Esophagus (tissue), 2 donors: ENCODE measurements around the gene NOM1. TPM values are rescaled to one million over a fixed set of nuclear protein-coding genes. Genes with fewer than 3 reads are reported as not detected.
A peak's percentile ranks its signal among the peaks of the same experiment; 100 is the strongest.

Experiments
- H3K27ac ChIP-seq, 2 donors: one replicate each; pipeline ENCODE4 v1.5.1; 2013; ENCODE audit warnings: low read depth in 2 of 2, mild to moderate bottlenecking in 2 of 2, inconsistent platforms in 1 of 2, low read length in 1 of 2, moderate library complexity in 1 of 2
- H3K27me3 ChIP-seq, 2 donors: one replicate each; pipeline ENCODE4 v1.6.1; 2013; ENCODE audit warnings: low read length in 2 of 2, control low read depth in 1 of 2, mild to moderate bottlenecking in 1 of 2; ENCODE audit not compliant: insufficient read depth in 2 of 2, control insufficient read depth in 1 of 2
- H3K36me3 ChIP-seq, 2 donors: one replicate each; pipeline ENCODE4 v1.6.1; 2013; ENCODE audit warnings: low read length in 1 of 2; ENCODE audit not compliant: control insufficient read depth in 2 of 2, insufficient read depth in 2 of 2
- H3K4me1 ChIP-seq, 2 donors: one replicate each; pipeline ENCODE4 v1.6.1; 2013; ENCODE audit warnings: low read length in 1 of 2; ENCODE audit not compliant: control insufficient read depth in 2 of 2, insufficient read depth in 2 of 2
- H3K4me3 ChIP-seq, 2 donors: one replicate each; pipeline ENCODE4 v1.5.1; 2013; ENCODE audit warnings: low read length in 2 of 2, mild to moderate bottlenecking in 2 of 2, low read depth in 1 of 2, moderate library complexity in 1 of 2
- H3K9me3 ChIP-seq, 2 donors: one replicate each; pipeline ENCODE4 v1.6.1; 2013; ENCODE audit warnings: mild to moderate bottlenecking in 2 of 2, low read depth in 1 of 2, low read length in 1 of 2, moderate library complexity in 1 of 2; ENCODE audit not compliant: control insufficient read depth in 2 of 2, insufficient read depth in 1 of 2
- WGBS, 2 donors: extraction: QIAGEN DNeasy Blood & Tissue Kit; methylation state at CpG; one replicate each; pipeline ENCODE4 v1.1.7; 2013; 5-methylcytosine and 5-hydroxymethylcytosine counted together
- polyA plus RNA-seq, 2 donors: library from polyadenylated mRNA; stranded (reverse); fragments of 200-250 nt; gene quantifications; one replicate each; pipeline ENCODE4 v1.2.3, GENCODE V29; 2013
- donor health status: healthy with polysubstance abuse.
- donor health status: Bipolar disorder and iron deficiency.

The NOM1 gene
- polyA plus RNA-seq, 2 donors = 7.0 to 9.2 TPM

DNA sequence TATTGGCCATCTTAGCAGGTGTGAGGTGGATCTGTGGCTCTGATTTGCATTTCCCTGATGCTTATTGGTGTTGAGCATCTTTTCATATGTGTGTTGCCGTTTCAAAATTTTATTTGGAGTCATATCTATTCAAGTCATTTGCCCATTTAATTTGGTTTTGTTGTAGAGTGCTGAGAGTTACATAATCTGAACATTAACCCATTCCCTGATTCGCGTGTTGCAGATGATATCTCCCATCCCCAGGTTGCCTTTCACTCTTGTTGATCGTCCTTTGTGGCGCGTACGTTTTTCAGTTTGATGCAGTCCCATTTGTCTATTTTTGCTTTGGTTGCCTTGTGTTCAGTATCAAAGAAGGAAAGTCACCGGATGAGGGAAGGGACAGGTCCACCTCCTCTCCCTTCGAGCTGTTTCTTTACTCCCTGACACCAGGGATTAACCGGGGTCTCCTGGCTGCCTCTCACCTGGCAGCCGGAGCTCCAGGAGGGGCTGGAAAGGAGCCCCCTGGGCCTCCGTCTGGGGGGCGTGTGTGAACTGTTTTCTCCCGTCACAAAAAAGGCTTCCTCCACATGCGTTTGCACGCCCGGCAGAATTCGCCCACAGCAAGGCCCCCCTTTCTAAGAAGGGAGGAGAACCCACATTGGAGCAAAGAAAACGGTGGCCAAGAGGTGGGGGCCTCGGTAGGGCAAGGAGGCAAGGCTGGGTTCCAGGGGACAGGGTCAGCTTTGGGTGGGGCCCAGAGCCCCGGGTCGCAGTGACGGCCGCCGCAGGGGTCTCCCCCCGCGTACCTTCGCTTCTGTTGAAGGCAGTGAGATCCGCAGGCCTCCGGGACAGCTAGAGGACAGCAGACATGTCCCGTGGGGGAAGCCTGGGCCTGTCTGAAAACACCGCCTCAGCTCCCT, 52.7 kb downstream of the NOM1 start:
- no peak overlapping the region for H3K4me3 ChIP-seq
- H3K27ac ChIP-seq = no peak overlapping the region
- H3K4me1 ChIP-seq = peaks cover 2 to 14% of the 10 kb centered on the region in 2 donors
- 20 to 28% methylated on average over 31 to 32 of the region's 32 CpGs for WGBS, 2 donors
- H3K9me3 ChIP-seq = no peaks in the 10 kb centered on the region
- no peaks in the 10 kb centered on the region for H3K36me3 ChIP-seq
- peaks cover 0 to 35% of the 10 kb centered on the region in 2 donors for H3K27me3 ChIP-seq

- peaks cover 2 to 14% of the 10 kb centered on the region in 2 donors for H3K4me1 ChIP-seq
- peaks cover 0 to 40% of the 10 kb centered on the region in 2 donors for H3K27me3 ChIP-seq
- no peaks in the 10 kb centered on the region for H3K36me3 ChIP-seq
- no peak overlapping the region for H3K4me3 ChIP-seq
- H3K27ac ChIP-seq = no peak overlapping the region
- 21 to 23% methylated on average over 45 to 47 of the region's 47 CpGs for WGBS, 2 donors
- H3K9me3 ChIP-seq = no peaks in the 10 kb centered on the region
Observed at GRCh38 chr7:157002819-157003421, 53.4 kb downstream of the NOM1 start.

GRCh38 chr7:157003445-157003755, 53.9 kb downstream of the NOM1 start:
- peaks cover 0 to 40% of the 10 kb centered on the region in 2 donors for H3K27me3 ChIP-seq
- H3K4me3 ChIP-seq = no peak overlapping the region
- no peaks in the 10 kb centered on the region for H3K9me3 ChIP-seq
- WGBS, 2 donors = 21 to 26% methylated on average over 6 of the region's 6 CpGs
- H3K4me1 ChIP-seq = peaks cover 2 to 14% of the 10 kb centered on the region in 2 donors
- no peak overlapping the region for H3K27ac ChIP-seq
- H3K36me3 ChIP-seq = no peaks in the 10 kb centered on the region

DNA sequence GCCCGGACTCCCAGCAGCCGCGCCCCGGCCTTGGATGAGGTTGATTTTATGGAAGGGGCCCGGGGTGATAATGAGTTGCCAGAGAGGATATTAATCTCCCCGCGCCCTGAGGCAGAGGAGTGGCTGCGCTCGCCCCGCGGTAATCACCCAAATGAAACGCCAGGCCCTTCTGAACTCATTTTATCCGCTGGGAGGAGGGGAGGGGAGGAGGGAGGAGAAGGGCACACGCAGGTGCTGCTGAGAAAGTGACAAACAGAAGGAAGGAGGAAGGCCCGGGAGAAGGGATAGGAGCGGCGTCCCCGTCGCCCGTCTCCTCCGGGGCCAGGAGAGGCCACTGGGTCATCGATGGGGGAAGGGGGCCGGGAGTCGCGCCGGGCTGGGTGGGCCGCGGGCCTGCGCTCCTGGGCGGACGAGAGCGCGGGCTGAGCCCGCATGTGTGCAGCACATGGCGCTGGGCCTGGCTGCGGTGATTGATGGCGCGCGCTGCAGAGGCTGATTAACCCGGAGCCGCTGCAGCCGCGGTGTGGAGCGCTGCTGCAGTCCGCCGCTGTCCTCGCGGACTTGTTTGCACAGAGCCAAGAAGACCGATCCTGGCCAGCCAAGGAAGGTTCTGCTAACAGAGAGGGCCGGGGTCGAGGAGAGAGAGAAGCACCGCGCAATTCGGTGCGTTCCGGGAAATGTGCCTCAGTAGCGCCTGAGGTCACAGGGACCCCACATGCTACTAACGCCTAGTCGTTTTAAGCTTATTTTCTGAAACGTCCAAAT, 54.4 kb downstream of the NOM1 start:
- 15 to 16% methylated on average over 55 to 60 of the region's 60 CpGs for WGBS, 2 donors
- no peaks in the 10 kb centered on the region for H3K9me3 ChIP-seq
- H3K4me1 ChIP-seq = peaks cover 2 to 14% of the 10 kb centered on the region in 2 donors
- H3K27ac ChIP-seq = no peak overlapping the region
- H3K27me3 ChIP-seq = peaks cover 0 to 42% of the 10 kb centered on the region in 2 donors
- no peaks in the 10 kb centered on the region for H3K36me3 ChIP-seq
- H3K4me3 ChIP-seq = no peak overlapping the region

GRCh38 chr7:157004521-157005455, 55.3 kb downstream of the NOM1 start:
- Histone ChIP-seq H3K36me3 (no peaks in the 10 kb centered on the region), H3K27ac (no peak overlapping the region), H3K4me3 (peak overlapping the region in 1 of 2 donors; percentile 16), H3K9me3 (no peaks in the 10 kb centered on the region), H3K4me1 (peaks cover 6 to 12% of the 10 kb centered on the region in 2 donors), H3K27me3 (peaks cover 3 to 46% of the 10 kb centered on the region in 2 donors)
- 16 to 24% methylated on average over 56 of the region's 56 CpGs for WGBS, 2 donors

DNA sequence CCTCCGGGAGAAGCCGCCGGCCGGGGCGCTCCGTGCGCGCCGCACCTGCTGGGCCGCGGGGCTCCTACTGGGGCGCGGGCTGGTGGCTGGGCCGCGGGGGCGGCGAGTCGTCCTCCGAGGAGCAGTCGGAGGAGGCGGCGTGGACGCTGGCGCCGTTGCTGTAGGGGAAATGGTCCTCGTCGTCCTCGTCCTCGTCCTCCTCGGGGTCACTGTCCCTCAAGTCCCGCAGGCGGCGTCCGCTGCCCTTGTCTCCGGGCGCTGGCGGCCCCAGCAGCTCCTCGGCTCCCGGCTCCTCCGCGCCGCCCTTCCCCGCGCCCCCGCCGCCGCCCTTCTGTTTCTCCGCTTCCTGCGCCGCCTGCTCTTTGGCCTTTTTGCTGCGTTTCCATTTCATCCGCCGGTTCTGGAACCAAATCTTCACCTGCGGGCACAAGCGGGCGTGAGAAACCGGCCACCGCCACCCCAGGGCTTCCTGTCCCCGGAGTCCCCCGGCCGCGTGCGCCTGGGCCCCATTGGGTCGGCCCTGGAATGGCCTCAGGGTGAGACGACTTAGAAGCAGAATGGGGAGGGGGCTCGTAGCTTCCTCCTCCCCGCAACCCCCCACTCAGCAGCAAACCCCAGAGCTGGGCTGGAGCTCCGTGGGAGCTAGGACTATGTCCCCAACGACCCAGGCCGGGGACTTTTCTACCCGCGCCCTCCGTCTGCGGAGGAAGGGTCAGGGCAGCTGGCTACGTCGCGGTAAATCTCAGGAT, 56.1 kb downstream of the NOM1 start:
- 16 to 31% methylated on average over 40 to 77 of the region's 77 CpGs for WGBS, 2 donors
- Histone ChIP-seq H3K27ac (no peak overlapping the region), H3K9me3 (no peaks in the 10 kb centered on the region), H3K36me3 (no peaks in the 10 kb centered on the region), H3K27me3 (peaks cover 3 to 38% of the 10 kb centered on the region in 2 donors), H3K4me3 (peak overlapping the region in 1 of 2 donors; percentile 16), H3K4me1 (peaks cover 6 to 10% of the 10 kb centered on the region in 2 donors)

- no peak overlapping the region for H3K27ac ChIP-seq
- WGBS, 2 donors = 20 to 31% methylated on average over 38 to 39 of the region's 39 CpGs
- H3K9me3 ChIP-seq = no peaks in the 10 kb centered on the region
- H3K36me3 ChIP-seq = no peaks in the 10 kb centered on the region
- no peak overlapping the region for H3K4me3 ChIP-seq
- H3K27me3 ChIP-seq = peaks cover 3 to 35% of the 10 kb centered on the region in 2 donors
- H3K4me1 ChIP-seq = peaks cover 10 to 12% of the 10 kb centered on the region in 2 donors
Observed at GRCh38 chr7:157006205-157006747, 56.8 kb downstream of the NOM1 start.

GRCh38 chr7:157006829-157007469, 57.4 kb downstream of the NOM1 start:
- Histone ChIP-seq H3K4me1 (peaks cover 10 to 14% of the 10 kb centered on the region in 2 donors), H3K4me3 (no peak overlapping the region), H3K9me3 (no peaks in the 10 kb centered on the region), H3K36me3 (no peaks in the 10 kb centered on the region), H3K27me3 (peaks cover 3 to 35% of the 10 kb centered on the region in 2 donors), H3K27ac (no peak overlapping the region)
- 35 to 56% methylated on average over 6 to 7 of the region's 7 CpGs for WGBS, 2 donors
